DOHH2 (cell line): ENCODE measurements around the gene COL4A2.

Experiments
- H3F3A ChIP-seq: fragments of 200-600 bp; sonication (generic), shearing (Covaris generic); 2 replicates; pipeline ENCODE4 v1.6.0; 2016; ENCODE audit warnings: antibody characterized with exemption, mild to moderate bottlenecking; ENCODE audit not compliant: control insufficient read depth, insufficient read depth
- H3K27ac ChIP-seq: fragments of 200-600 bp; sonication (generic); 2 replicates; pipeline ENCODE4 v1.5.1; 2014; ENCODE audit warnings: low read depth, mild to moderate bottlenecking, low read length, moderate library complexity
- H3K27me3 ChIP-seq: fragments of 200-600 bp; sonication (generic); 2 replicates; pipeline ENCODE4 v1.6.1; 2014; ENCODE audit warnings: mild to moderate bottlenecking, low read length, mixed read lengths; ENCODE audit not compliant: control insufficient read depth
- H3K36me3 ChIP-seq: fragments of 200-600 bp; sonication (generic); 2 replicates; pipeline ENCODE4 v1.6.1; 2014; ENCODE audit warnings: mild to moderate bottlenecking, low read length, moderate library complexity, mixed read lengths; ENCODE audit not compliant: control insufficient read depth
- H3K4me1 ChIP-seq: fragments of 200-600 bp; sonication (generic); 2 replicates; pipeline ENCODE4 v1.6.1; 2014; ENCODE audit warnings: mild to moderate bottlenecking, low read length, mixed read lengths; ENCODE audit not compliant: control insufficient read depth
- H3K4me2 ChIP-seq: fragments of 200-600 bp; sonication (generic); 2 replicates; pipeline ENCODE4 v1.6.0; 2014; ENCODE audit warnings: mild to moderate bottlenecking, low read length, moderate library complexity
- H3K4me3 ChIP-seq: fragments of 200-600 bp; sonication (generic); 2 replicates; pipeline ENCODE4 v1.5.1; 2014; ENCODE audit warnings: mild to moderate bottlenecking, low read length, mixed read lengths
- H3K79me2 ChIP-seq: fragments of 200-600 bp; sonication (generic); 2 replicates; pipeline ENCODE4 v1.6.1; 2014; ENCODE audit warnings: mild to moderate bottlenecking, low read length, mixed read lengths; ENCODE audit not compliant: control insufficient read depth
- H3K9me2 ChIP-seq: fragments of 200-600 bp; sonication (generic); replicated peaks from 2 replicates; pipeline ENCODE4 v1.6.1; 2014; ENCODE audit warnings: mild to moderate bottlenecking, low read length, mixed read lengths; ENCODE audit not compliant: control insufficient read depth
- H3K9me3 ChIP-seq: fragments of 200-600 bp; sonication (generic); 2 replicates; pipeline ENCODE4 v1.6.1; 2014; ENCODE audit warnings: antibody characterized with exemption, low read length, mixed read lengths; ENCODE audit not compliant: control insufficient read depth, insufficient read depth
- H4K20me1 ChIP-seq: fragments of 200-600 bp; sonication (generic); 2 replicates; pipeline ENCODE4 v1.6.0; 2014; ENCODE audit warnings: low read depth, mild to moderate bottlenecking, antibody characterized with exemption, low read length, moderate library complexity; ENCODE audit not compliant: control insufficient read depth, insufficient read depth
- EZH2phosphoT487 ChIP-seq: fragments of 200-600 bp; sonication (generic); IDR thresholded peaks from 2 replicates; pipeline ENCODE4 v1.6.1; 2017; ENCODE audit warnings: borderline replicate concordance, mild to moderate bottlenecking, antibody characterized with exemption, low read length, moderate library complexity, mixed read lengths
- TF ChIP-seq, protein P1 (sequence below): fragments of 200-600 bp; sonication (generic); IDR thresholded peaks from one replicate; pipeline ENCODE4 v1.5.1; 2014; ENCODE audit warnings: antibody characterized with exemption, mild to moderate bottlenecking, low read depth, low read length; ENCODE audit not compliant: poor library complexity, severe bottlenecking

Gene COL4A2

DNA sequence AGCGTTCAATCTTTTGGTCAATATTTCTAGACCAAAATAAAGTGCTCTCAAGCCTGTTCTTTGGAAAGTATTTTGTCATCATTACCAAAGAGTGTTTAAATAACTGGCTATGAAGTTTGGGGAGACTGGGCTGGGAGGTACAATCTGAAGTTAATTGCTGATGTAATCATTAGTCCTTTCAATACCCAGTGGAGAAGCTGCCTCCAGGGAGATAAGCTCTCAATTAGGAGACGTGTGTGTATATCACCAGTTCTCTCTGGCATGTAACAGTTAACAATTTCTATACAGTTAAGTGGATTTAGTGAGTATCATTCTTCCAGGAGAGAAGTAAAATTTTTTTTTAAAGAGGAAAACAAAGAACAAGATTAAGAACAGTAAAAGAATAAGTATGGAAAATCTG is 1.5 kb upstream of the COL4A2 start:
- no peaks in the 10 kb centered on the region for H3F3A ChIP-seq
- H3K9me2 ChIP-seq, result no peaks in the 10 kb centered on the region
- H3K79me2 ChIP-seq, result no peaks in the 10 kb centered on the region
- no peak overlapping the region for H3K4me3 ChIP-seq
- no peak overlapping the region for H3K4me2 ChIP-seq
- no peaks in the 10 kb centered on the region for H4K20me1 ChIP-seq
- H3K27ac ChIP-seq, result no peak overlapping the region
- no peaks in the 10 kb centered on the region for H3K36me3 ChIP-seq
- H3K9me3 ChIP-seq, result no peaks in the 10 kb centered on the region
- no peak for TF ChIP-seq EZH2phosphoT487
- TF ChIP-seq, protein P1, sequence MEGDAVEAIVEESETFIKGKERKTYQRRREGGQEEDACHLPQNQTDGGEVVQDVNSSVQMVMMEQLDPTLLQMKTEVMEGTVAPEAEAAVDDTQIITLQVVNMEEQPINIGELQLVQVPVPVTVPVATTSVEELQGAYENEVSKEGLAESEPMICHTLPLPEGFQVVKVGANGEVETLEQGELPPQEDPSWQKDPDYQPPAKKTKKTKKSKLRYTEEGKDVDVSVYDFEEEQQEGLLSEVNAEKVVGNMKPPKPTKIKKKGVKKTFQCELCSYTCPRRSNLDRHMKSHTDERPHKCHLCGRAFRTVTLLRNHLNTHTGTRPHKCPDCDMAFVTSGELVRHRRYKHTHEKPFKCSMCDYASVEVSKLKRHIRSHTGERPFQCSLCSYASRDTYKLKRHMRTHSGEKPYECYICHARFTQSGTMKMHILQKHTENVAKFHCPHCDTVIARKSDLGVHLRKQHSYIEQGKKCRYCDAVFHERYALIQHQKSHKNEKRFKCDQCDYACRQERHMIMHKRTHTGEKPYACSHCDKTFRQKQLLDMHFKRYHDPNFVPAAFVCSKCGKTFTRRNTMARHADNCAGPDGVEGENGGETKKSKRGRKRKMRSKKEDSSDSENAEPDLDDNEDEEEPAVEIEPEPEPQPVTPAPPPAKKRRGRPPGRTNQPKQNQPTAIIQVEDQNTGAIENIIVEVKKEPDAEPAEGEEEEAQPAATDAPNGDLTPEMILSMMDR, result no peak
- H3K4me1 ChIP-seq, result no peaks in the 10 kb centered on the region
- H3K27me3 ChIP-seq, result 0 out of 2 replicates have a peak, but pooled peaks cover 5% of the 10 kb centered on the region

DNA sequence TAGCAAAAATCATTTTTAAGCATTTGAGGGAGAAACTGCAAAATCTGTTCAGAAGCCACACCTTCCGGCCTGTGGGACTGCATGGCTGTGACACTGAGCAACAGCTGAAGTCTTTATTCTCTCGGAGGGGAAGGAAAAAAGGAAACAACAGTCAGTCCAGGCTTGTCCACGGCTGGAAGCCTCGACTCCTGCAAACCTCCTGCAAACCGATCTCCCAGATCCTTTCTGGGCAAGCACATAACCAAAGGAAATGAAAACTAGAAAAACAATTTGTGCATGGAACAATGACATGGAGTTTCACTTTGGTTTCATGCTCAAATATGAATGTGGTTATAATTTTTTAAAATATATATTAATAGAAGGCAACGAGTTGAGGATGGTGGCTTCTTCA is 1.1 kb upstream of the COL4A2 start:
- Histone ChIP-seq H3K27me3 (0 out of 2 replicates have a peak, but pooled peaks cover 5% of the 10 kb centered on the region), H3K4me3 (no peak overlapping the region), H3F3A (no peaks in the 10 kb centered on the region), H3K4me1 (no peaks in the 10 kb centered on the region), H3K36me3 (no peaks in the 10 kb centered on the region), H3K27ac (no peak overlapping the region), H3K9me3 (no peaks in the 10 kb centered on the region), H3K4me2 (no peak overlapping the region), H3K79me2 (no peaks in the 10 kb centered on the region), H4K20me1 (no peaks in the 10 kb centered on the region), H3K9me2 (no peaks in the 10 kb centered on the region)
- TF ChIP-seq, protein P1, result no peak
- no peak for TF ChIP-seq EZH2phosphoT487

DNA sequence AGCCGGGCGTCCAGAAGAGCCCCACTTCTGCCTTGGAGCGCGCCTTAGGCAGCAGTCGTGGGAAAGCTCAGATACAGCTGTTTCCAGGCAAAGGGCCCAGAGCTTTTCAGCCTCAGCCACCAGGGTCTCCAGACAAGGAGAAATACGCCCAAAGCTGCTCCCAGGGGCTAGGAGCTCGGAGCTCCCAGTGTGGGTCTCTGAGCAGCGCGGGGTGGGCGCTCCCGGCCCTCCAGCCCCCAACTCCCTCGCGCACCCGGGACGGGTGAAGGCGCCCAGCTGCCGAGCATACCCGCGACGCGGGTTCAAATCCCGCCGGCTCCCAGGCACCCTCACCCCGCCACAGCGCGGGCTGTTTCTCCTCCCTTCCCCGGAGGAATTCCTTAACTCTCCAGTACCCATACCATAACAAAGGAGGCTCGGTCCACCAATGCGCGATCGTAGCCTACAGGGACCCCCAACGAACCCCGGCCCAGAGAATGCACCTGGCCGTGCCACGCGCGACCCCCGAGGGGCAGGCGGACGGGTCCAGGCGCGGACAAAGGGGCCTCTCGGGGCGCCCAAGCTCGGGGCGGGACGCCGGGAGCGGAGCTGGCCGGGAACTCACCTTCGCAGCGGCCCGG is 634 bp upstream of the COL4A2 start:
- no peaks in the 10 kb centered on the region for H3K9me2 ChIP-seq
- no peaks in the 10 kb centered on the region for H3F3A ChIP-seq
- H3K79me2 ChIP-seq, result no peaks in the 10 kb centered on the region
- no peaks in the 10 kb centered on the region for H3K4me1 ChIP-seq
- no peaks in the 10 kb centered on the region for H3K9me3 ChIP-seq
- H4K20me1 ChIP-seq, result no peaks in the 10 kb centered on the region
- H3K36me3 ChIP-seq, result no peaks in the 10 kb centered on the region
- no peak overlapping the region for H3K4me3 ChIP-seq
- 0 out of 2 replicates have a peak, but pooled peaks cover 5% of the 10 kb centered on the region for H3K27me3 ChIP-seq
- TF ChIP-seq EZH2phosphoT487, result no peak
- TF ChIP-seq, protein P1, result no peak
- H3K4me2 ChIP-seq, result no peak overlapping the region
- H3K27ac ChIP-seq, result no peak overlapping the region
